IMR-90 (cell line): ENCODE data around the gene USP6NL. TPM values are rescaled to one million over a fixed set of nuclear protein-coding genes. Genes with fewer than 3 reads are reported as not detected.

Experiments used
- ATAC-seq: fragments of 200-7000 bp; cut with Tn5 transposase; 2 replicates; pipeline ENCODE4 v1.9.1; 2020; ENCODE audit warnings: low read depth, mild to moderate bottlenecking, moderate library complexity
- BruUV-seq: library from RNA; stranded (reverse); fragments of 400-500 nt; replicated peaks from 2 replicates; lab custom pipeline; 2021; lab: Mats Ljungman, UMichigan
- CTCF ChIA-PET: fragments of 300-600 bp; formaldehyde crosslinking; extraction: SDS; loops from one replicate; lab custom pipeline; 2021; ENCODE audit warnings: antibody characterized with exemption; lab: Yijun Ruan, JAX
- POLR2A ChIA-PET: fragments of 300-600 bp; sonication (Branson Sonifier 250); formaldehyde crosslinking; loops from one replicate; lab custom pipeline; 2022; ENCODE audit warnings: antibody characterized with exemption; ENCODE audit not compliant: unreplicated experiment; lab: Charles Lee
- DNase-seq: peaks from one replicate; pipeline ENCODE4 v3.0.0; 2013
- H2AFZ ChIP-seq: replicated peaks from 2 replicates; pipeline ENCODE3; 2013; ENCODE audit warnings: low read length, mild to moderate bottlenecking; ENCODE audit not compliant: poor library complexity
- H2AK5ac ChIP-seq: 2 replicates; pipeline ENCODE4 v1.6.1; 2013; ENCODE audit warnings: low read depth, low read length, inconsistent platforms
- H2AK9ac ChIP-seq: replicated peaks from 2 replicates; pipeline ENCODE3; 2013; ENCODE audit warnings: mild to moderate bottlenecking, low read depth, low read length, moderate library complexity; ENCODE audit not compliant: poor library complexity
- H2BK120ac ChIP-seq: 2 replicates; pipeline ENCODE4 v1.6.1; 2013; ENCODE audit warnings: low read depth, low read length, inconsistent platforms
- H2BK15ac ChIP-seq: 3 replicates; pipeline ENCODE4 v1.6.1; 2013; ENCODE audit warnings: low read depth, low read length, inconsistent platforms
- H2BK20ac ChIP-seq: 2 replicates; pipeline ENCODE4 v1.6.1; 2013; ENCODE audit warnings: low read depth, mild to moderate bottlenecking, inconsistent platforms, low read length, moderate library complexity
- H2BK5ac ChIP-seq: 2 replicates; pipeline ENCODE4 v1.6.1; 2013; ENCODE audit warnings: mild to moderate bottlenecking, low read depth, low read length, inconsistent platforms; ENCODE audit not compliant: poor library complexity, severe bottlenecking
- H3K14ac ChIP-seq: replicated peaks from 2 replicates; pipeline ENCODE4 v1.6.1; 2013; ENCODE audit warnings: low read depth, low read length, inconsistent platforms
- H3K18ac ChIP-seq: 2 replicates; pipeline ENCODE4 v1.6.1; 2013; ENCODE audit warnings: low read depth, low read length, control low read depth
- H3K23ac ChIP-seq: 2 replicates; pipeline ENCODE4 v1.6.1; 2013; ENCODE audit warnings: low read depth, low read length, inconsistent platforms
- H3K27ac ChIP-seq: 2 replicates; pipeline ENCODE4 v1.5.1; 2013; ENCODE audit warnings: mild to moderate bottlenecking, control low read depth, low read length; ENCODE audit not compliant: insufficient read depth
- H3K27me3 ChIP-seq: 2 replicates; pipeline ENCODE4 v1.6.1; 2013; ENCODE audit warnings: low read length; ENCODE audit not compliant: control insufficient read depth, insufficient read depth
- H3K36me3 ChIP-seq: 2 replicates; pipeline ENCODE4 v1.6.1; 2013; ENCODE audit warnings: low read length, mixed read lengths; ENCODE audit not compliant: control insufficient read depth, insufficient read depth
- H3K4ac ChIP-seq: 2 replicates; pipeline ENCODE4 v1.6.1; 2013; ENCODE audit warnings: low read depth, low read length, inconsistent platforms
- H3K4me1 ChIP-seq: 2 replicates; pipeline ENCODE4 v1.6.1; 2013; ENCODE audit warnings: low read length, mixed read lengths; ENCODE audit not compliant: control insufficient read depth, insufficient read depth
- H3K4me2 ChIP-seq: 2 replicates; pipeline ENCODE4 v1.6.1; 2013; ENCODE audit warnings: low read depth, mild to moderate bottlenecking, control low read depth, low read length, moderate library complexity
- H3K4me3 ChIP-seq: 2 replicates; pipeline ENCODE4 v1.5.1; 2013; ENCODE audit warnings: low read depth, mild to moderate bottlenecking, control low read depth, low read length, moderate library complexity; ENCODE audit not compliant: insufficient read depth
- H3K56ac ChIP-seq: 2 replicates; pipeline ENCODE4 v1.6.1; 2013; ENCODE audit warnings: low read length, inconsistent platforms; ENCODE audit not compliant: insufficient read depth; ENCODE audit errors: extremely low read depth
- H3K79me1 ChIP-seq, 2 experiments: 2 replicates each; pipeline ENCODE4 v1.6.1; 2013; ENCODE audit warnings: low read length in 2 of 2, inconsistent platforms in 1 of 2, low read depth in 1 of 2
- H3K9ac ChIP-seq: 2 replicates; pipeline ENCODE4 v1.6.1; 2013; ENCODE audit warnings: low read depth, low read length, control low read depth
- H3K9me1 ChIP-seq: 2 replicates; pipeline ENCODE4 v1.6.1; 2013; ENCODE audit warnings: low read length, inconsistent platforms; ENCODE audit not compliant: insufficient read depth
- H3K9me3 ChIP-seq: 2 replicates; pipeline ENCODE4 v1.6.1; 2013; ENCODE audit warnings: low read length; ENCODE audit not compliant: control insufficient read depth, insufficient read depth
- H4K20me1 ChIP-seq: 2 replicates; pipeline ENCODE4 v1.6.1; 2013; ENCODE audit warnings: low read length, inconsistent platforms; ENCODE audit not compliant: insufficient read depth
- H4K5ac ChIP-seq: 2 replicates; pipeline ENCODE4 v1.6.1; 2013; ENCODE audit warnings: mild to moderate bottlenecking, low read depth, low read length, control low read depth
- H4K8ac ChIP-seq, 2 experiments: 2 replicates each; pipeline ENCODE4 v1.6.1; 2013; ENCODE audit warnings: low read depth in 2 of 2, low read length in 2 of 2, control low read depth in 1 of 2, inconsistent platforms in 1 of 2
- H4K91ac ChIP-seq: 2 replicates; pipeline ENCODE4 v1.6.1; 2013; ENCODE audit warnings: low read depth, low read length, inconsistent platforms; ENCODE audit not compliant: insufficient read depth
- CEBPB ChIP-seq: IDR thresholded peaks from 2 replicates; pipeline ENCODE4 v1.6.1; 2012; ENCODE audit warnings: low read depth, low read length, improper control_type of control experiment
- MAFK ChIP-seq: IDR thresholded peaks from 2 replicates; pipeline ENCODE4 v1.6.1; 2012; ENCODE audit warnings: low read depth, low read length, improper control_type of control experiment
- MAZ ChIP-seq: IDR thresholded peaks from 2 replicates; pipeline ENCODE4 v1.6.1; 2012; ENCODE audit warnings: low read depth, mild to moderate bottlenecking, low read length, improper control_type of control experiment, moderate library complexity, borderline replicate concordance
- RAD21 ChIP-seq: IDR thresholded peaks from 2 replicates; pipeline ENCODE4 v1.6.1; 2012; ENCODE audit warnings: low read length, improper control_type of control experiment
- RFX5 ChIP-seq: IDR thresholded peaks from 2 replicates; pipeline ENCODE4 v1.8.0; 2012; ENCODE audit warnings: low read depth, mild to moderate bottlenecking, low read length, moderate library complexity
- WGBS, 2 experiments: methylation state at CpG; one replicate each; pipeline versions ENCODE4 v1.1.5 to v1.1.7; 2013; ENCODE audit warnings: missing lambda C conversion rate in 2 of 2; ENCODE audit not compliant: insufficient read length in 1 of 2; ENCODE audit errors: extremely low coverage in 2 of 2; 5-methylcytosine and 5-hydroxymethylcytosine counted together
- dilution Hi-C: fragments of 300-500 bp; cut with HindIII; formaldehyde crosslinking; loops from one replicate; pipeline ENCODE4 v1.14.3; 2018; ENCODE audit warnings: low sequenced_read_pairs; ENCODE audit not compliant: unreplicated experiment
- in situ Hi-C: fragments of 300-500 bp; cut with MboI; formaldehyde crosslinking; loops from 3 replicates; pipeline ENCODE4 v1.14.3; 2019; ENCODE audit warnings: low sequenced_read_pairs, inconsistent platforms, mixed read lengths
- intact Hi-C: fragments of 100-400 bp; cut with micrococcal nuclease; formaldehyde crosslinking; loops from 2 replicates; pipeline ENCODE4 v1.10.0; 2022
- polyA plus RNA-seq, 3 experiments: library from polyadenylated mRNA; depleted of rRNA; stranded (reverse); fragments of >200 nt; gene quantifications; 2 replicates each; pipeline ENCODE4 v1.2.3, GENCODE V29; 2012; ENCODE audit warnings: low replicate concordance in 1 of 3
- total RNA-seq: library from RNA; depleted of rRNA; stranded (reverse); fragments of >200 nt; gene quantifications from 2 replicates; pipeline ENCODE4 v1.2.3, GENCODE V29; 2012
- TF ChIP-seq, protein P1 (sequence below): fragments of 150-350 bp; IDR thresholded peaks from 2 replicates; pipeline ENCODE4 v1.6.1; 2017; ENCODE audit warnings: mild to moderate bottlenecking, antibody characterized with exemption, low read length, low read depth

Gene USP6NL
- total and polyA plus RNA-seq, 2 of the 4 experiments (the other 2 are of a cell fraction): 7.8 to 9.1 TPM

GRCh38 chr10:11631890-11632587 is 20.6 kb upstream of the USP6NL start:
- H4K91ac ChIP-seq: no peak overlapping the region
- H3K9ac ChIP-seq: no peak overlapping the region
- ATAC-seq: no peak
- H2BK5ac ChIP-seq: no peak overlapping the region
- ChIA-PET POLR2A (no interaction called here), CTCF (interaction anchor here (0.8 kb wide), 1 partner anchor 26 kb away, joined by 7 read pairs; no protein-coding TSS in a partner anchor)
- H2AK5ac ChIP-seq: no peak overlapping the region
- DNase-seq: no peak
- no peaks in the 10 kb centered on the region for H3K9me1 ChIP-seq
- no peaks in the 10 kb centered on the region for H3K36me3 ChIP-seq
- peaks cover 1% of the 10 kb centered on the region; the same call in 1 of the 2 replicates for H3K27me3 ChIP-seq
- dilution Hi-C loops: no loop called here
- H3K4me2 ChIP-seq: no peak overlapping the region
- no peak overlapping the region for H2BK20ac ChIP-seq
- 80% methylated on average over 1 of the region's 8 CpGs; no CpG with 5 or more reads in 1 of the 2 experiments for WGBS, 2 experiments
- no TSS peak for BruUV-seq
- H2AFZ ChIP-seq: no peak overlapping the region
- H2BK15ac ChIP-seq: no peak overlapping the region
- H3K56ac ChIP-seq: no peak overlapping the region
- TF ChIP-seq MAZ (no peak), RFX5 (no peak), RAD21 (no peak), CEBPB (no peak), MAFK (no peak)
- TF ChIP-seq, protein P1, sequence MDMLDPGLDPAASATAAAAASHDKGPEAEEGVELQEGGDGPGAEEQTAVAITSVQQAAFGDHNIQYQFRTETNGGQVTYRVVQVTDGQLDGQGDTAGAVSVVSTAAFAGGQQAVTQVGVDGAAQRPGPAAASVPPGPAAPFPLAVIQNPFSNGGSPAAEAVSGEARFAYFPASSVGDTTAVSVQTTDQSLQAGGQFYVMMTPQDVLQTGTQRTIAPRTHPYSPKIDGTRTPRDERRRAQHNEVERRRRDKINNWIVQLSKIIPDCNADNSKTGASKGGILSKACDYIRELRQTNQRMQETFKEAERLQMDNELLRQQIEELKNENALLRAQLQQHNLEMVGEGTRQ: no peak
- H4K8ac ChIP-seq: no peak overlapping the region
- H2AK9ac ChIP-seq: no peak overlapping the region
- H3K4ac ChIP-seq: no peak overlapping the region
- no peak overlapping the region for H3K4me3 ChIP-seq
- no peaks in the 10 kb centered on the region for H3K4me1 ChIP-seq
- no peak overlapping the region for H4K5ac ChIP-seq
- no peak overlapping the region for H3K23ac ChIP-seq
- no peak overlapping the region for H3K14ac ChIP-seq
- in situ Hi-C loops: no loop called here
- no peak overlapping the region for H2BK120ac ChIP-seq
- H3K79me1 ChIP-seq: no peaks in the 10 kb centered on the region
- intact Hi-C loops: no loop called here
- H3K18ac ChIP-seq: no peak overlapping the region
- no peaks in the 10 kb centered on the region for H4K20me1 ChIP-seq
- no peaks in the 10 kb centered on the region for H3K9me3 ChIP-seq
- no peak overlapping the region for H3K27ac ChIP-seq
